ENCODE results near the gene RELL2. TPM values are rescaled to one million over a fixed set of nuclear protein-coding genes. Genes with fewer than 3 reads are reported as not detected.

The RELL2 gene
- total RNA-seq, 1 experiment from 2014 or later, result 12.6 TPM

- BruUV-seq (replicated peaks), result TSS peak; percentile 49
- Mint-ChIP-seq H3K9me3 (ENCODE audit: low read depth, unreplicated experiment) (no peaks in the 10 kb centered on the region), H3K36me3 (ENCODE audit: insufficient read depth, unreplicated experiment) (peaks cover 45% of the 10 kb centered on the region), H3K4me1 (ENCODE audit: low read depth, unreplicated experiment) (peaks cover 29% of the 10 kb centered on the region), H3K27me3 (ENCODE audit: unreplicated experiment) (no peaks in the 10 kb centered on the region), H3K4me3 (ENCODE audit: low read depth, unreplicated experiment) (peak overlapping the region; percentile 84), H3K27ac (ENCODE audit: unreplicated experiment) (peak overlapping the region; percentile 95)
- intact Hi-C loops (cut with micrococcal nuclease; ENCODE audit: unreplicated experiment), result loop anchor here (1.0 to 5.0 kb wide), 2 partner anchors 13 to 35 kb away; no protein-coding TSS in a partner anchor
- DNase-seq, result no peak
- CTCF ChIA-PET, result interaction anchor here (0.5 to 6.1 kb wide), 6 partner anchors 19 to 1234 kb away, joined by 3 to 133 read pairs (median 3); partner anchors contain the start of genes HDAC3 and RELL2
- no peak for TF ChIP-seq CTCF (IDR thresholded peaks at IDR 0.05; ENCODE audit: unreplicated experiment)
These were observed 19.1 kb upstream of the RELL2 start for GRCh38 chr5:141617682-141618029.

GRCh38 chr5:141618030-141618803 lies 18.6 kb upstream of the RELL2 start:
- peaks cover 23% of the 10 kb centered on the region for H3K4me1 Mint-ChIP-seq (ENCODE audit: low read depth, unreplicated experiment)
- BruUV-seq (replicated peaks), result no TSS peak
- intact Hi-C loops (cut with micrococcal nuclease; ENCODE audit: unreplicated experiment), result loop anchor here (1.0 to 5.0 kb wide), 2 partner anchors 14 to 36 kb away; no protein-coding TSS in a partner anchor
- H3K27me3 Mint-ChIP-seq (ENCODE audit: unreplicated experiment), result no peaks in the 10 kb centered on the region
- H3K27ac Mint-ChIP-seq (ENCODE audit: unreplicated experiment), result peak overlapping the region; percentile 95
- peak; percentile 89 for DNase-seq
- no peaks in the 10 kb centered on the region for H3K9me3 Mint-ChIP-seq (ENCODE audit: low read depth, unreplicated experiment)
- peak overlapping the region; percentile 84 for H3K4me3 Mint-ChIP-seq (ENCODE audit: low read depth, unreplicated experiment)
- no peak for TF ChIP-seq CTCF (IDR thresholded peaks at IDR 0.05; ENCODE audit: unreplicated experiment)
- CTCF ChIA-PET, result interaction anchor here (0.5 to 6.1 kb wide), 24 partner anchors 9 to 1235 kb away, joined by 3 to 133 read pairs (median 4); partner anchors contain the start of genes HDAC3, PCDHB14, PCDHGB7 and RELL2
- peaks cover 48% of the 10 kb centered on the region for H3K36me3 Mint-ChIP-seq (ENCODE audit: insufficient read depth, unreplicated experiment)

GRCh38 chr5:141618804-141619554 lies 17.8 kb upstream of the RELL2 start, which contains the start of gene DIAPH1:
TSS of gene DIAPH1 (minus strand) at chr5:141619000. CDS start at chr5:141618914, 86 bp downstream.
- Mint-ChIP-seq H3K27ac (ENCODE audit: unreplicated experiment) (peak within 1 kb of the TSS; percentile 95), H3K4me3 (ENCODE audit: low read depth, unreplicated experiment) (peak within 1 kb of the TSS; percentile 84), H3K9me3 (ENCODE audit: low read depth, unreplicated experiment) (no peaks in the 10 kb centered on the region), H3K4me1 (ENCODE audit: low read depth, unreplicated experiment) (peaks cover 19% of the 10 kb centered on the region), H3K36me3 (ENCODE audit: insufficient read depth, unreplicated experiment) (peaks cover 56% of the 10 kb centered on the region), H3K27me3 (ENCODE audit: unreplicated experiment) (no peaks in the 10 kb centered on the region)
- no TSS peak for BruUV-seq (replicated peaks)
- CTCF ChIA-PET, result interaction anchor here (0.6 to 6.1 kb wide), 23 partner anchors 10 to 901 kb away, joined by 3 to 133 read pairs (median 4); partner anchors contain the start of genes HDAC3, PCDHB14, PCDHGB6 and PCDHGB7
- intact Hi-C loops (cut with micrococcal nuclease; ENCODE audit: unreplicated experiment), result loop anchor here (1.0 to 5.0 kb wide), 3 partner anchors 15 to 37 kb away; no protein-coding TSS in a partner anchor
- TF ChIP-seq CTCF (IDR thresholded peaks at IDR 0.05; ENCODE audit: unreplicated experiment), result peak; percentile 98
- peak; percentile 99 for DNase-seq

GRCh38 chr5:141623186-141623585 lies 13.6 kb upstream of the RELL2 start:
- Mint-ChIP-seq H3K27ac (ENCODE audit: unreplicated experiment) (no peak overlapping the region), H3K4me3 (ENCODE audit: low read depth, unreplicated experiment) (no peak overlapping the region)
- CTCF ChIA-PET, result no interaction called here

More at GRCh38 chr5:141623186-141623585, 13.6 kb upstream of the RELL2 start:
- Mint-ChIP-seq H3K36me3 (ENCODE audit: insufficient read depth, unreplicated experiment) (peaks cover 53% of the 10 kb centered on the region), H3K9me3 (ENCODE audit: low read depth, unreplicated experiment) (no peaks in the 10 kb centered on the region), H3K27me3 (ENCODE audit: unreplicated experiment) (no peaks in the 10 kb centered on the region), H3K4me1 (ENCODE audit: low read depth, unreplicated experiment) (no peaks in the 10 kb centered on the region)
- TF ChIP-seq CTCF (IDR thresholded peaks at IDR 0.05; ENCODE audit: unreplicated experiment), result no peak
- DNase-seq, result no peak
- intact Hi-C loops (cut with micrococcal nuclease; ENCODE audit: unreplicated experiment), result no loop called here
- BruUV-seq (replicated peaks), result no TSS peak
